GM12878 (cell line): ENCODE measurements around the gene TPT1. TPM values are rescaled to one million over a fixed set of nuclear protein-coding genes. Genes with fewer than 3 reads are reported as not detected.

ENCODE experiments used
- ATAC-seq: fragments of 200-7000 bp; cut with Tn5 transposase; 3 replicates; pipeline ENCODE4 v1.9.1; 2020; ENCODE audit warnings: mild to moderate bottlenecking, moderate library complexity
- BruUV-seq: library from RNA; stranded (reverse); fragments of 400-500 nt; replicated peaks from 2 replicates; lab custom pipeline; 2021; lab: Mats Ljungman, UMichigan
- CTCF ChIA-PET: fragments of 300-600 bp; sonication (Branson Sonifier 250); formaldehyde crosslinking; extraction: SDS; loops from one replicate; lab custom pipeline; 2021; ENCODE audit warnings: inconsistent platforms; lab: Yijun Ruan, JAX
- POLR2A ChIA-PET: fragments of 350-600 bp; formaldehyde crosslinking; extraction: SDS; loops from one replicate; lab custom pipeline; 2021; ENCODE audit warnings: inconsistent platforms; lab: Charles Lee
- RAD21 ChIA-PET: fragments of 300-600 bp; sonication (Branson Sonifier 250); formaldehyde crosslinking; loops from one replicate; lab custom pipeline; 2023; ENCODE audit warnings: antibody characterized with exemption; ENCODE audit not compliant: unreplicated experiment; lab: Charles Lee
- SMC1A ChIA-PET: fragments of 300-600 bp; sonication (Branson Sonifier 250); formaldehyde crosslinking; loops from one replicate; lab custom pipeline; 2023; ENCODE audit not compliant: unreplicated experiment, uncharacterized antibody; lab: Charles Lee
- DNase-seq: peaks from one replicate; pipeline ENCODE4 v3.0.0-alpha.2; 2011; ENCODE audit warnings: low read depth, low spot score
- FAIRE-seq: peaks from 3 replicates; lab custom pipeline; 2011; peaks lifted over from hg19 to GRCh38; lab: Jason Lieb, UNC
- H2AFZ ChIP-seq: 2 replicates; pipeline ENCODE4 v1.6.0; 2011; ENCODE audit warnings: low read depth, low read length, control low read depth; ENCODE audit not compliant: control insufficient read depth
- H3K27ac ChIP-seq: 2 replicates; pipeline ENCODE4 v1.5.1; 2011; ENCODE audit warnings: control low read depth; ENCODE audit not compliant: control insufficient read depth, insufficient read depth
- H3K27me3 ChIP-seq, 2 experiments: replicated peaks in 1 of 2; 2 replicates each; pipeline versions ENCODE4 v1.6.0 to v1.6.1; 2011; ENCODE audit warnings: low read length in 1 of 2; ENCODE audit not compliant: control insufficient read depth in 2 of 2, insufficient read depth in 2 of 2
- H3K36me3 ChIP-seq, 2 experiments: 2 replicates each; pipeline ENCODE4 v1.5.1; 2011; ENCODE audit warnings: low read length in 1 of 2; ENCODE audit not compliant: control insufficient read depth in 2 of 2, insufficient read depth in 2 of 2
- H3K4me1 ChIP-seq: 2 replicates; pipeline ENCODE4 v1.6.1; 2011; ENCODE audit warnings: mild to moderate bottlenecking, low read length, moderate library complexity, mixed read lengths; ENCODE audit not compliant: control insufficient read depth, insufficient read depth
- H3K4me2 ChIP-seq: 2 replicates; pipeline ENCODE4 v1.6.0; 2011; ENCODE audit warnings: control low read depth; ENCODE audit not compliant: control insufficient read depth, insufficient read depth
- H3K4me3 ChIP-seq: fragments of 200-600 bp; sonication (generic); 2 replicates; pipeline ENCODE4 v1.5.1; 2016
- H3K79me2 ChIP-seq: 2 replicates; pipeline ENCODE4 v1.6.0; 2011; ENCODE audit warnings: low read length; ENCODE audit not compliant: control insufficient read depth, insufficient read depth
- H3K9ac ChIP-seq: 2 replicates; pipeline ENCODE4 v1.8.0; 2011; ENCODE audit warnings: low read length, control low read depth, mixed read lengths; ENCODE audit not compliant: control insufficient read depth, insufficient read depth
- H3K9me3 ChIP-seq: replicated peaks from 3 replicates; pipeline ENCODE4 v1.5.1; 2011; ENCODE audit warnings: mild to moderate bottlenecking, low read length; ENCODE audit not compliant: control insufficient read depth, insufficient read depth
- H4K20me1 ChIP-seq: 2 replicates; pipeline ENCODE4 v1.6.0; 2011; ENCODE audit not compliant: control insufficient read depth, insufficient read depth
- E2F8 ChIP-seq: fragments of 450-650 bp; IDR thresholded peaks from 2 replicates; pipeline ENCODE4 v1.6.1; 2018; ENCODE audit warnings: mild to moderate bottlenecking, low read depth, moderate library complexity; ENCODE audit not compliant: partially characterized antibody
- NKRF ChIP-seq: fragments of 450-650 bp; conservative IDR thresholded peaks from 2 replicates; pipeline ENCODE4 v1.6.1; 2017; ENCODE audit warnings: mild to moderate bottlenecking, moderate library complexity
- RAD51 ChIP-seq: fragments of 450-650 bp; IDR thresholded peaks from 2 replicates; pipeline ENCODE4 v1.6.1; 2016; ENCODE audit warnings: moderate library complexity, mild to moderate bottlenecking, inconsistent platforms
- SRF ChIP-seq, 2 experiments: IDR thresholded peaks; 2 replicates each; pipeline ENCODE4 v1.6.1; 2011; ENCODE audit warnings: low read depth in 2 of 2, low read length in 2 of 2, mild to moderate bottlenecking in 1 of 2, moderate library complexity in 1 of 2
- SUPT20H ChIP-seq: IDR thresholded peaks from 2 replicates; pipeline ENCODE4 v1.6.1; 2011; ENCODE audit warnings: low read depth, mild to moderate bottlenecking, low read length, moderate library complexity, borderline replicate concordance; ENCODE audit not compliant: control insufficient read depth
- TARDBP ChIP-seq: IDR thresholded peaks from 2 replicates; pipeline ENCODE4 v1.6.1; 2016; ENCODE audit warnings: borderline replicate concordance
- USF1 ChIP-seq: IDR thresholded peaks from 2 replicates; pipeline ENCODE4 v1.6.1; 2011; ENCODE audit warnings: borderline replicate concordance, low read depth, mild to moderate bottlenecking, moderate library complexity, mixed read lengths, low read length; ENCODE audit not compliant: insufficient read depth; ENCODE audit errors: extremely low read length
- USF2 ChIP-seq: IDR thresholded peaks from 2 replicates; pipeline ENCODE4 v1.6.1; 2011; ENCODE audit warnings: low read depth, low read length, improper control_type of control experiment, borderline replicate concordance
- ZBTB11 ChIP-seq: fragments of 450-650 bp; formaldehyde crosslinking; IDR thresholded peaks from 2 replicates; pipeline ENCODE4 v1.5.0; 2022; ENCODE audit warnings: mild to moderate bottlenecking, missing genetic modification characterization
- WGBS: methylation state at CpG from one replicate; pipeline ENCODE4 v1.1.6; 2016; ENCODE audit warnings: low lambda C conversion rate; ENCODE audit not compliant: insufficient replicate concordance, insufficient coverage; ENCODE audit errors: missing lambda C conversion rate; 5-methylcytosine and 5-hydroxymethylcytosine counted together
- in situ Hi-C: fragments of 300-500 bp; cut with MboI; formaldehyde crosslinking; loops from 9 replicates; pipeline ENCODE4 v1.14.3; 2018; ENCODE audit warnings: mixed read lengths
- intact Hi-C: fragments of 100-400 bp; cut with micrococcal nuclease; formaldehyde crosslinking; loops from one replicate; pipeline ENCODE4 v1.14.2; 2022; ENCODE audit not compliant: unreplicated experiment
- polyA plus RNA-seq, 11 experiments: library from polyadenylated mRNA; depleted of rRNA in 4 of 11; unstranded in 6 of 11; stranded (reverse) in 5 of 11; fragments of >200 nt; fragmentation: Nextera tagmentation in 4 of 11; fragmentation: Illumina TruSeq in 1 of 11; extraction: Ambion mirVana in 4 of 11; extraction: Trizol in 1 of 11; gene quantifications; 1 replicate in 1 of 11; 2 replicates in 10 of 11; pipeline versions ENCODE4 v1.2.1 to v1.2.3, GENCODE V29; 2011 to 2016; ENCODE audit warnings: inconsistent platforms in 2 of 11, missing spikeins in 2 of 11, low read depth in 1 of 11
- total RNA-seq, 4 experiments: library from RNA; depleted of rRNA in 3 of 4; stranded (reverse); fragments of >200 nt in 3 of 4; fragmentation: Illumina TruSeq in 1 of 4; extraction: Trizol in 1 of 4; gene quantifications; 2 replicates each; pipeline versions ENCODE4 v1.2.1 to v1.2.3, GENCODE V29; 2013 to 2021

TPT1 gene
- total and polyA plus RNA-seq, 10 of the 15 experiments (the other 5 are each of a cell fraction or from before 2014, with no cell fraction given), result 1,038 to 5,925 (median 2,336) TPM

- no peak for ATAC-seq
- TF ChIP-seq NKRF (no peak), E2F8 (no peak), SUPT20H (no peak), TARDBP (no peak), ZBTB11 (CRISPR knock-in tag) (no peak), RAD51 (no peak), USF2 (no peak), SRF (IDR thresholded peaks at IDR 0.05; ENCODE audit: low read depth in 2 of 2, low read length in 2 of 2) (no peak), USF1 (no peak)
Observed at GRCh38 chr13:45315520-45316167, 25.3 kb downstream of the TPT1 start.

More at GRCh38 chr13:45315520-45316167, 25.3 kb downstream of the TPT1 start:
- no TSS peak for BruUV-seq
- Histone ChIP-seq H3K36me3 (no peaks in the 10 kb centered on the region), H4K20me1 (no peaks in the 10 kb centered on the region; the same call in 1 of the 2 replicates), H3K4me3 (no peak overlapping the region), H3K4me2 (no peak overlapping the region), H3K27me3 (no peaks in the 10 kb centered on the region), H3K79me2 (no peaks in the 10 kb centered on the region), H3K9ac (no peak overlapping the region), H3K9me3 (no peaks in the 10 kb centered on the region), H3K27ac (no peak overlapping the region), H3K4me1 (no peaks in the 10 kb centered on the region; the same call in none of the 2 replicates), H2AFZ (no peak overlapping the region)
- 67% methylated on average over 11 of the region's 11 CpGs for WGBS
- no peak for FAIRE-seq
- SMC1A ChIA-PET, result interaction anchor here (1.3 to 2.0 kb wide), 3 partner anchors 16 to 268 kb away, joined by 4 read pairs; no protein-coding TSS in a partner anchor
- RAD21 ChIA-PET, result interaction anchor here (1.4 to 1.6 kb wide), 2 partner anchors 26 to 274 kb away, joined by 3 to 8 read pairs; no protein-coding TSS in a partner anchor
- in situ Hi-C loops (loop anchor here (25.0 kb wide), 1 partner anchor 828 kb away; no protein-coding TSS in a partner anchor), intact Hi-C loops (loop anchor here (10.0 kb wide), 1 partner anchor 401 kb away; no protein-coding TSS in a partner anchor)
- CTCF ChIA-PET, result interaction anchor here (0.7 to 1.4 kb wide), 3 partner anchors 12 to 269 kb away, joined by 3 to 8 read pairs (median 4); no protein-coding TSS in a partner anchor
- DNase-seq, result no peak
- POLR2A ChIA-PET, result interaction anchor here (0.6 kb wide), 1 partner anchor 17 kb away, joined by 5 read pairs; no protein-coding TSS in a partner anchor
